ENCODE measurements around the gene NUPR1. TPM values are rescaled to one million over a fixed set of nuclear protein-coding genes. Genes with fewer than 3 reads are reported as not detected.
"Not testable (repeated sequence)": the region's sequence is repeated elsewhere in the genome, so short reads cannot be mapped to it uniquely, and the experiment has no call there.

NUPR1 gene
- polyA plus RNA-seq, 2 of the 4 experiments (the other 2 are of a cell fraction): 29.3 to 47.8 TPM

GRCh38 chr16:28546626-28547025, 7.9 kb upstream of the NUPR1 start (continued):
- TF ChIP-seq PBX3 (IDR thresholded peaks at IDR 0.05) (no peak), FOXS1 (CRISPR knock-in tag; IDR thresholded peaks at IDR 0.05) (no peak)

- not testable (repeated sequence) for ATAC-seq
Measured at GRCh38 chr16:28545964-28546363, 7.2 kb upstream of the NUPR1 start.

GRCh38 chr16:28544998-28545397, 6.2 kb upstream of the NUPR1 start:
- DNase-seq (ENCODE audit: low read depth in 1 of 2, low spot score in 1 of 2) (no peak), FAIRE-seq (no peak), ATAC-seq (no peak)
- TF ChIP-seq PBX3 (IDR thresholded peaks at IDR 0.05): no peak
- TF ChIP-seq RARB (CRISPR knock-in tag; IDR thresholded peaks at IDR 0.05): no peak
- no peak for TF ChIP-seq JUN (IDR thresholded peaks at IDR 0.05)
- no peak for TF ChIP-seq KDM5A (IDR thresholded peaks at IDR 0.05)
- no peak for TF ChIP-seq FOSB (CRISPR knock-in tag; IDR thresholded peaks at IDR 0.05)
- no peak for TF ChIP-seq TFCP2L1 (CRISPR knock-in tag; IDR thresholded peaks at IDR 0.05)
- TF ChIP-seq EP300 (IDR thresholded peaks at IDR 0.05): no peak
- no peak for TF ChIP-seq MAX (IDR thresholded peaks at IDR 0.05)
- no peak for TF ChIP-seq SMC3 (IDR thresholded peaks at IDR 0.05)
- no peak for TF ChIP-seq HEYL (CRISPR knock-in tag; IDR thresholded peaks at IDR 0.05)
- no peak for TF ChIP-seq HDAC2 (IDR thresholded peaks at IDR 0.05)
- no peak for TF ChIP-seq KDM1A (IDR thresholded peaks at IDR 0.05; ENCODE audit: low read depth)
- no peak for TF ChIP-seq ELK1 (IDR thresholded peaks at IDR 0.05; ENCODE audit: low read depth, low read length)
- no peak for TF ChIP-seq ZC3H11A (IDR thresholded peaks at IDR 0.05)
- no peak for TF ChIP-seq CBX2 (IDR thresholded peaks at IDR 0.05; ENCODE audit: borderline replicate concordance, low read depth)
- no peak for TF ChIP-seq NPAS2 (CRISPR knock-in tag; IDR thresholded peaks at IDR 0.05; ENCODE audit: borderline replicate concordance)
- TF ChIP-seq RCOR1 (IDR thresholded peaks at IDR 0.05; ENCODE audit: low read depth, low read length): no peak
- POLR2A ChIA-PET: no interaction called here
- whole genome bisulfite sequencing (ENCODE audit: missing lambda C conversion rate): 80% methylated on average over 3 of the region's 3 CpGs
- CTCF ChIA-PET: interaction anchor here (1.6 to 2.8 kb wide), 4 partner anchors 9 to 268 kb away, joined by 3 to 9 read pairs (median 6); partner anchors contain the start of gene SGF29
- Histone ChIP-seq H3K27ac (no peak overlapping the region), H3K9me3 (no peaks in the 10 kb centered on the region), H3K4me2 (no peak overlapping the region), H3K4me3 (no peak overlapping the region), H3K4me1 (0 out of 3 replicates have a peak, but pooled peaks cover 6% of the 10 kb centered on the region)

More at GRCh38 chr16:28545964-28546363, 7.2 kb upstream of the NUPR1 start:
- WGBS (ENCODE audit: missing lambda C conversion rate): 67% methylated on average over 7 of the region's 7 CpGs
- H3K4me3 ChIP-seq; H3K9me3 ChIP-seq; POLR2A ChIA-PET; DNase-seq (ENCODE audit: low read depth in 1 of 2, low spot score in 1 of 2); H3K4me2 ChIP-seq; H3K4me1 ChIP-seq; H3K27ac ChIP-seq; FAIRE-seq: not testable (repeated sequence)
- CTCF ChIA-PET: interaction anchor here (1.3 to 1.6 kb wide), 2 partner anchors 10 to 268 kb away, joined by 4 to 5 read pairs; no protein-coding TSS in a partner anchor

GRCh38 chr16:28543072-28543471, 4.3 kb upstream of the NUPR1 start:
- H3K4me2 ChIP-seq: no peak overlapping the region
- TF ChIP-seq CBX2 (IDR thresholded peaks at IDR 0.05; ENCODE audit: borderline replicate concordance, low read depth) (no peak), CHD2 (IDR thresholded peaks at IDR 0.05; ENCODE audit: low read length, partially characterized antibody) (no peak), ELK1 (IDR thresholded peaks at IDR 0.05; ENCODE audit: low read depth, low read length) (no peak), ZNF302 (CRISPR knock-in tag; IDR thresholded peaks at IDR 0.05) (no peak), TFCP2L1 (CRISPR knock-in tag; IDR thresholded peaks at IDR 0.05) (no peak), TP53 (CRISPR knock-in tag; IDR thresholded peaks at IDR 0.05) (no peak), HOXB13 (CRISPR knock-in tag; IDR thresholded peaks at IDR 0.05; ENCODE audit: low read depth) (no peak), FOSB (CRISPR knock-in tag; IDR thresholded peaks at IDR 0.05) (no peak), POLR2A (IDR thresholded peaks at IDR 0.05; ENCODE audit: low read length) (no peak), FOXS1 (CRISPR knock-in tag; IDR thresholded peaks at IDR 0.05) (no peak), RNF2 (IDR thresholded peaks at IDR 0.05; ENCODE audit: borderline replicate concordance, low read depth) (no peak), KDM1A (IDR thresholded peaks at IDR 0.05; ENCODE audit: low read depth) (no peak), HOXA7 (CRISPR knock-in tag; IDR thresholded peaks at IDR 0.05) (no peak), HOXB5 (CRISPR knock-in tag; IDR thresholded peaks at IDR 0.05) (no peak), RAD21 (conservative IDR thresholded peaks at IDR 0.05 in 1 of 2, IDR thresholded peaks at IDR 0.05 in 1 of 2) (no peak)
- peaks cover 23% of the 10 kb centered on the region for H3K4me1 ChIP-seq
- WGBS (ENCODE audit: missing lambda C conversion rate): 80% methylated on average over 7 of the region's 7 CpGs
- no peaks in the 10 kb centered on the region for H3K9me3 ChIP-seq
- H3K27ac ChIP-seq: peak overlapping the region in 1 of 2 experiments; percentile 9; a peak in 1 of 6 replicates
- POLR2A ChIA-PET: no interaction called here
- H3K4me3 ChIP-seq: no peak overlapping the region
- no peak for DNase-seq (ENCODE audit: low read depth in 1 of 2, low spot score in 1 of 2)
- CTCF ChIA-PET: interaction anchor here (0.7 to 2.9 kb wide), 6 partner anchors 8 to 266 kb away, joined by 3 to 9 read pairs (median 4); partner anchors contain the start of gene SGF29
- FAIRE-seq: no peak
- no peak for ATAC-seq

Data from A549 (cell line).